ENCODE data around the gene SYNPR.

Gene SYNPR

GRCh38 chr3:63384382-63384781 lies 106.3 kb downstream of the SYNPR start:
- no peak for TF ChIP-seq POLR2A (IDR thresholded peaks at IDR 0.05; ENCODE audit: extremely low read depth, insufficient read length)
- no peak for TF ChIP-seq CTCF (IDR thresholded peaks at IDR 0.05; ENCODE audit: low read depth, low read length)
- no peak for TF ChIP-seq MYC (IDR thresholded peaks at IDR 0.05; ENCODE audit: low read depth, low read length)
- TF ChIP-seq MAX (IDR thresholded peaks at IDR 0.05; ENCODE audit: low read depth, low read length): no peak
- H3K4me3 ChIP-seq (ENCODE audit: low read depth, low read length): no peak overlapping the region
- no peak for DNase-seq (ENCODE audit: low read depth)

- H3K4me3 ChIP-seq (ENCODE audit: low read depth, low read length): no peak overlapping the region
- no peak for DNase-seq (ENCODE audit: low read depth)
- no peak for TF ChIP-seq MYC (IDR thresholded peaks at IDR 0.05; ENCODE audit: low read depth, low read length)
- no peak for TF ChIP-seq MAX (IDR thresholded peaks at IDR 0.05; ENCODE audit: low read depth, low read length)
- no peak for TF ChIP-seq CTCF (IDR thresholded peaks at IDR 0.05; ENCODE audit: low read depth, low read length)
- no peak for TF ChIP-seq POLR2A (IDR thresholded peaks at IDR 0.05; ENCODE audit: extremely low read depth, insufficient read length)
These were observed 107.5 kb downstream of the SYNPR start for GRCh38 chr3:63385629-63386028.

DNA sequence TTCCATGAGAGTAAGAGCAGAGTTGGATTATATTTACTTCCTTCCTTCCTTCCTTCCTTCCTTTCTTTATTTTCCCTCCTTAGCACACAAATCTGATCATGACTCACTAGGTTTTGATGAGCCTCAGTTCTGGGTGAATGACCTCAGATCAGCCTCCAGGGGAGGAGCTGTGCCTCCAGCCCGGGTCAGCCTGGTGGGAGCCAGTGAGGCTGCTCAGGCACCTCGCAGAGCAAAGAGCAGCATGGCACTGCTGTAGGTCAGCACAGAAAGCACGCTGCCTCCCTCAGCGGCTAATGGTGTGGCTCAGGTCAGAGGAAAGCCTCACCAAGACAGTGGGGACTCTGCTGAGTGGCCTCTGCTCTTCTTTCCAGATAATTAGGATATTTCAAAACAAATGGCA lies 108.5 kb downstream of the SYNPR start:
- TF ChIP-seq MAX (IDR thresholded peaks at IDR 0.05; ENCODE audit: low read depth, low read length): no peak
- no peak for TF ChIP-seq MYC (IDR thresholded peaks at IDR 0.05; ENCODE audit: low read depth, low read length)
- no peak for TF ChIP-seq POLR2A (IDR thresholded peaks at IDR 0.05; ENCODE audit: extremely low read depth, insufficient read length)
- no peak for TF ChIP-seq CTCF (IDR thresholded peaks at IDR 0.05; ENCODE audit: low read depth, low read length)
- no peak overlapping the region for H3K4me3 ChIP-seq (ENCODE audit: low read depth, low read length)
- no peak for DNase-seq (ENCODE audit: low read depth)

GRCh38 chr3:63387568-63387967 lies 109.5 kb downstream of the SYNPR start:
- no peak for DNase-seq (ENCODE audit: low read depth)
- H3K4me3 ChIP-seq (ENCODE audit: low read depth, low read length): no peak overlapping the region
- TF ChIP-seq POLR2A (IDR thresholded peaks at IDR 0.05; ENCODE audit: extremely low read depth, insufficient read length): no peak
- no peak for TF ChIP-seq MAX (IDR thresholded peaks at IDR 0.05; ENCODE audit: low read depth, low read length)

DNA sequence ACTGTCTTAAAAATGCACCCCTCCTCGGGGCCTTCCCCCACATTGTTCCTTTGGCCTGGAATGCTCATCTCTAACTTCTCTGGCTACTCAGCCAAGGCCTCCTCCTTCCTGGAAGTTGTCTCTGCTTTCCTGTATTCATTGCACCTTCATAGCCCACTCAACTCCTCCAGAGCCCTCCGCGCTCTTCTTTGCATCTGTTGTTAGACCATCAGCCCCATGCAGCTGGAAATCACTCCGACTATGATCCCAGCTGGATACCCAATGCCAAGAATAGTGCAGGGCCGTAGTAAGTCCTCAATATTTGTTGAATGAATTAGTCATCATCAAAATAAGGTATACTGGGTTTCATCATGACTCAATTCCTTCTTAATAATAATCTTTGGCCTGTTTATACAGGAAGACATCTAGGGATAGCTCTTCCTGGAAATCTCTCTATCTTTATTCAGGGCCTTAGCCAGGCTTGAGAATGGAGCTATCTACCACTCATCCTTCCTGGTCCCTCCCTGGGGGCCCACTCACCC lies 112.7 kb downstream of the SYNPR start:
- no peak for DNase-seq (ENCODE audit: low read depth)
- no peak overlapping the region for H3K4me3 ChIP-seq (ENCODE audit: low read depth, low read length)
- TF ChIP-seq MAX (IDR thresholded peaks at IDR 0.05; ENCODE audit: low read depth, low read length) (no peak), MYC (IDR thresholded peaks at IDR 0.05; ENCODE audit: low read depth, low read length) (no peak), POLR2A (IDR thresholded peaks at IDR 0.05; ENCODE audit: extremely low read depth, insufficient read length) (no peak), CTCF (IDR thresholded peaks at IDR 0.05; ENCODE audit: low read depth, low read length) (no peak)

GRCh38 chr3:63395960-63396359 lies 117.9 kb downstream of the SYNPR start:
- TF ChIP-seq POLR2A (IDR thresholded peaks at IDR 0.05; ENCODE audit: extremely low read depth, insufficient read length) (no peak), MYC (IDR thresholded peaks at IDR 0.05; ENCODE audit: low read depth, low read length) (no peak), MAX (IDR thresholded peaks at IDR 0.05; ENCODE audit: low read depth, low read length) (no peak), CTCF (IDR thresholded peaks at IDR 0.05; ENCODE audit: low read depth, low read length) (no peak)
- no peak overlapping the region for H3K4me3 ChIP-seq (ENCODE audit: low read depth, low read length)
- no peak for DNase-seq (ENCODE audit: low read depth)

Data from NB4 (cell line).